ENCODE measurements around the gene LAMA4.
"Not testable (repeated sequence)": the region's sequence is repeated elsewhere in the genome, so short reads cannot be mapped to it uniquely, and the experiment has no call there.

The LAMA4 gene

GRCh38 chr6:112130878-112131277 is 123.5 kb downstream of the LAMA4 start:
- DNase-seq = no peak

- DNase-seq = no peak
These were observed 126.2 kb downstream of the LAMA4 start for GRCh38 chr6:112128208-112128607.

- no peak for DNase-seq
These were observed 130.4 kb downstream of the LAMA4 start for GRCh38 chr6:112123982-112124381.

GRCh38 chr6:112122756-112123155 is 131.6 kb downstream of the LAMA4 start:
- DNase-seq = no peak

GRCh38 chr6:112118034-112118433 is 136.3 kb downstream of the LAMA4 start:
- DNase-seq = no peak

GRCh38 chr6:112117554-112117953 is 136.8 kb downstream of the LAMA4 start:
- DNase-seq = no peak

GRCh38 chr6:112116221-112116620 is 138.1 kb downstream of the LAMA4 start:
- no peak for DNase-seq

GRCh38 chr6:112114577-112115223 is 139.7 kb downstream of the LAMA4 start:
- no peak for DNase-seq

- DNase-seq = no peak
These were observed 140.4 kb downstream of the LAMA4 start for GRCh38 chr6:112113918-112114317.

GRCh38 chr6:112113431-112113830 is 140.9 kb downstream of the LAMA4 start:
- DNase-seq = no peak

- DNase-seq = no peak
These were observed 145.1 kb downstream of the LAMA4 start for GRCh38 chr6:112109262-112109661.

- DNase-seq = no peak
These were observed 147.8 kb downstream of the LAMA4 start for GRCh38 chr6:112106562-112106961.

GRCh38 chr6:112106026-112106425 is 148.3 kb downstream of the LAMA4 start:
- not testable (repeated sequence) for DNase-seq

GRCh38 chr6:112100561-112100960 is 153.8 kb downstream of the LAMA4 start:
- no peak for DNase-seq

GRCh38 chr6:112096901-112097300 is 157.5 kb downstream of the LAMA4 start:
- DNase-seq = no peak

GRCh38 chr6:112087916-112088315 is 166.5 kb downstream of the LAMA4 start:
- no peak for DNase-seq

GRCh38 chr6:112087136-112087911 is 167.0 kb downstream of the LAMA4 start, which contains the start of the genes FAM229B and TUBE1:
FAM229B (plus strand) TSS chr6:112087591; CDS start chr6:112099284, 11,693 bp downstream.
TUBE1 (minus strand) TSS chr6:112087482; CDS start chr6:112087434, 48 bp downstream.
- DNase-seq = peak; percentile 94

- peak; percentile 12 for DNase-seq
These were observed 167.6 kb downstream of the LAMA4 start for GRCh38 chr6:112086744-112087135.

- no peak for DNase-seq
These were observed 168.9 kb downstream of the LAMA4 start for GRCh38 chr6:112085286-112086065.

- no peak for DNase-seq
These were observed 172.8 kb downstream of the LAMA4 start for GRCh38 chr6:112081569-112081968.

- DNase-seq = no peak
These were observed 187.8 kb downstream of the LAMA4 start for GRCh38 chr6:112066606-112067005.

- DNase-seq = no peak
These were observed 188.9 kb downstream of the LAMA4 start for GRCh38 chr6:112065426-112065986.

- no peak for DNase-seq
These were observed 191.4 kb downstream of the LAMA4 start for GRCh38 chr6:112062966-112063365.
